A673 (cell line): ENCODE results near the gene B4GALNT4. TPM values are rescaled to one million over a fixed set of nuclear protein-coding genes. Genes with fewer than 3 reads are reported as not detected.

Experiments used
- BruUV-seq: library from RNA; stranded (reverse); fragments of 400-500 nt; replicated peaks from 2 replicates; lab custom pipeline; 2021; lab: Mats Ljungman, UMichigan
- CTCF ChIA-PET: fragments of 300-600 bp; sonication (Branson Sonifier 250); formaldehyde crosslinking; loops from one replicate; lab custom pipeline; 2022; ENCODE audit warnings: antibody characterized with exemption; lab: Charles Lee
- POLR2A ChIA-PET: fragments of 300-600 bp; sonication (Branson Sonifier 250); formaldehyde crosslinking; loops from one replicate; lab custom pipeline; 2022; ENCODE audit warnings: antibody characterized with exemption; ENCODE audit not compliant: low non-redundant PET; lab: Charles Lee
- DNase-seq: peaks from one replicate; pipeline ENCODE4 v3.0.0-alpha.2; 2015; ENCODE audit warnings: low spot score
- H3K27ac ChIP-seq: fragments of 200-600 bp; sonication (generic); 2 replicates; pipeline ENCODE4 v1.5.1; 2016; ENCODE audit warnings: mixed run types, low read depth, mild to moderate bottlenecking, mixed read lengths, antibody characterized with exemption, low read length; ENCODE audit not compliant: poor library complexity, severe bottlenecking
- H3K27me3 ChIP-seq: fragments of 200-600 bp; sonication (generic); replicated peaks from 2 replicates; pipeline ENCODE4 v1.6.1; 2017; ENCODE audit warnings: mixed run types, low read depth, mild to moderate bottlenecking, mixed read lengths, antibody characterized with exemption, low read length; ENCODE audit not compliant: insufficient read depth, poor library complexity
- H3K36me3 ChIP-seq: fragments of 200-600 bp; sonication (generic); 2 replicates; pipeline ENCODE4 v1.6.1; 2016; ENCODE audit warnings: mixed run types, mild to moderate bottlenecking, mixed read lengths, antibody characterized with exemption, low read length; ENCODE audit not compliant: insufficient read depth, poor library complexity, severe bottlenecking
- H3K4me1 ChIP-seq: fragments of 200-600 bp; sonication (generic); 2 replicates; pipeline ENCODE4 v1.6.1; 2017; ENCODE audit warnings: mixed run types, mild to moderate bottlenecking, mixed read lengths, antibody characterized with exemption, low read length; ENCODE audit not compliant: insufficient read depth, poor library complexity, severe bottlenecking
- H3K4me3 ChIP-seq: fragments of 200-600 bp; sonication (generic); 2 replicates; pipeline ENCODE4 v1.5.1; 2016; ENCODE audit warnings: low read depth, mixed run types, mild to moderate bottlenecking, mixed read lengths, low read length; ENCODE audit not compliant: poor library complexity, severe bottlenecking
- H3K9me3 ChIP-seq: fragments of 200-600 bp; sonication (generic); 2 replicates; pipeline ENCODE4 v1.6.1; 2016; ENCODE audit warnings: mixed run types, low read depth, mild to moderate bottlenecking, mixed read lengths, antibody characterized with exemption, low read length; ENCODE audit not compliant: poor library complexity, severe bottlenecking
- EZH2 ChIP-seq: fragments of 200-600 bp; sonication (generic); IDR thresholded peaks from 2 replicates; pipeline ENCODE4 v1.6.1; 2017; ENCODE audit warnings: borderline replicate concordance, low read depth, mild to moderate bottlenecking, mixed read lengths, antibody characterized with exemption, low read length; ENCODE audit not compliant: poor library complexity, severe bottlenecking
- intact Hi-C: fragments of 100-400 bp; cut with micrococcal nuclease; formaldehyde crosslinking; loops from one replicate; pipeline ENCODE4 v1.10.0; 2022; ENCODE audit not compliant: unreplicated experiment
- total RNA-seq: library from RNA; stranded (reverse); gene quantifications from 2 replicates; pipeline ENCODE4 v1.2.3, GENCODE V29; 2021
- TF ChIP-seq, protein P1 (sequence below): fragments of 300-800, 200-600 bp; sonication (generic); conservative IDR thresholded peaks from 2 replicates; pipeline ENCODE4 v1.5.1; 2017; ENCODE audit warnings: low read depth, mild to moderate bottlenecking, antibody characterized with exemption, low read length, moderate library complexity, mixed read lengths

Gene B4GALNT4
- total RNA-seq, 1 experiment from 2014 or later = 19.0 TPM

- DNase-seq = no peak
- no peaks in the 10 kb centered on the region for H3K9me3 ChIP-seq
- H3K27ac ChIP-seq = no peak overlapping the region
- intact Hi-C loops = no loop called here
- H3K36me3 ChIP-seq = no peaks in the 10 kb centered on the region
- no peaks in the 10 kb centered on the region for H3K27me3 ChIP-seq
- no TSS peak for BruUV-seq
- no peak overlapping the region for H3K4me3 ChIP-seq
- ChIA-PET POLR2A (no interaction called here), CTCF (interaction anchor here (0.7 kb wide), 1 partner anchor 20 kb away, joined by 8 read pairs; no protein-coding TSS in a partner anchor)
- TF ChIP-seq EZH2 = no peak
- TF ChIP-seq, protein P1, sequence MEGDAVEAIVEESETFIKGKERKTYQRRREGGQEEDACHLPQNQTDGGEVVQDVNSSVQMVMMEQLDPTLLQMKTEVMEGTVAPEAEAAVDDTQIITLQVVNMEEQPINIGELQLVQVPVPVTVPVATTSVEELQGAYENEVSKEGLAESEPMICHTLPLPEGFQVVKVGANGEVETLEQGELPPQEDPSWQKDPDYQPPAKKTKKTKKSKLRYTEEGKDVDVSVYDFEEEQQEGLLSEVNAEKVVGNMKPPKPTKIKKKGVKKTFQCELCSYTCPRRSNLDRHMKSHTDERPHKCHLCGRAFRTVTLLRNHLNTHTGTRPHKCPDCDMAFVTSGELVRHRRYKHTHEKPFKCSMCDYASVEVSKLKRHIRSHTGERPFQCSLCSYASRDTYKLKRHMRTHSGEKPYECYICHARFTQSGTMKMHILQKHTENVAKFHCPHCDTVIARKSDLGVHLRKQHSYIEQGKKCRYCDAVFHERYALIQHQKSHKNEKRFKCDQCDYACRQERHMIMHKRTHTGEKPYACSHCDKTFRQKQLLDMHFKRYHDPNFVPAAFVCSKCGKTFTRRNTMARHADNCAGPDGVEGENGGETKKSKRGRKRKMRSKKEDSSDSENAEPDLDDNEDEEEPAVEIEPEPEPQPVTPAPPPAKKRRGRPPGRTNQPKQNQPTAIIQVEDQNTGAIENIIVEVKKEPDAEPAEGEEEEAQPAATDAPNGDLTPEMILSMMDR = no peak
- peaks cover 14% of the 10 kb centered on the region for H3K4me1 ChIP-seq
These were observed 33.3 kb upstream of the B4GALNT4 start for GRCh38 chr11:335779-336658.

GRCh38 chr11:336659-337198 is 32.6 kb upstream of the B4GALNT4 start:
- POLR2A ChIA-PET = no interaction called here
- no peak overlapping the region for H3K27ac ChIP-seq
- TF ChIP-seq, protein P1 = no peak
- TF ChIP-seq EZH2 = no peak
- CTCF ChIA-PET = no interaction called here
- intact Hi-C loops = no loop called here
- H3K9me3 ChIP-seq = no peaks in the 10 kb centered on the region
- no TSS peak for BruUV-seq
- no peaks in the 10 kb centered on the region for H3K36me3 ChIP-seq
- DNase-seq = no peak
- H3K4me1 ChIP-seq = peaks cover 14% of the 10 kb centered on the region
- no peak overlapping the region for H3K4me3 ChIP-seq
- H3K27me3 ChIP-seq = no peaks in the 10 kb centered on the region

DNA sequence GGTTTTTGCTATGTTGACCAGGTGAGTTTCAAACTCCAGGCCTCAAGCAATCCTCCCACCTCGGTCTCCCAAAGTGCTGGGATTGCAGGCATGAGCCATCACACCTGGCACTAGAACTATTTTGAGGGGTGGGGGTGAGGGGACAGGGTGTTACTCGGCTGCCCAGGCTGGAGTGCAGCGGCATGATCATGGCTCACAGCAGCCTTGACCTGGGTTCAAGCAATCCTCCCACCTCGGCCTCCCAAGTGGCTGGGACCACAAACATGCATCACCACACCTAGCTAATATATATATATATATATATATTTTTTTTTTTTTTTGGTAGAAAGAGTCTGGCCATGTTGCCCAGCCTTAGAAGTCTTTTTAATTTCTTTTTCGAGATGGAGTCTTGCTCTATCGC is 31.6 kb upstream of the B4GALNT4 start:
- intact Hi-C loops = no loop called here
- no TSS peak for BruUV-seq
- Histone ChIP-seq H3K4me1 (peaks cover 14% of the 10 kb centered on the region), H3K27me3 (no peaks in the 10 kb centered on the region), H3K27ac (no peak overlapping the region), H3K9me3 (no peaks in the 10 kb centered on the region), H3K36me3 (no peaks in the 10 kb centered on the region), H3K4me3 (no peak overlapping the region)
- CTCF ChIA-PET = no interaction called here
- POLR2A ChIA-PET = no interaction called here
- DNase-seq = no peak
- TF ChIP-seq, protein P1 = no peak
- TF ChIP-seq EZH2 = no peak
